GM23338 (cell line): Measurements from ENCODE around the gene GLTP. TPM values are rescaled to one million over a fixed set of nuclear protein-coding genes. Genes with fewer than 3 reads are reported as not detected.

Source experiments
- ATAC-seq: fragments of 200-7000 bp; cut with Tn5 transposase; 3 replicates; pipeline ENCODE4 v1.9.1; 2020
- DNase-seq: peaks from one replicate; pipeline ENCODE4 v3.0.0-alpha.2; 2015; ENCODE audit warnings: low spot score
- H2AFZ ChIP-seq: fragments of 200-600 bp; sonication (generic); 2 replicates; pipeline ENCODE4 v1.8.0; 2016; ENCODE audit warnings: antibody characterized with exemption, mild to moderate bottlenecking, moderate library complexity
- H3F3A ChIP-seq: fragments of 200-600 bp; sonication (generic); replicated peaks from 2 replicates; pipeline ENCODE4 v1.8.0; 2017; ENCODE audit warnings: antibody characterized with exemption, mixed run types, low read depth
- H3K27ac ChIP-seq: fragments of 200-600 bp; sonication (generic); 2 replicates; pipeline ENCODE4 v1.6.1; 2016; ENCODE audit warnings: low read depth
- H3K27me3 ChIP-seq: fragments of 200-600 bp; sonication (generic); 2 replicates; pipeline ENCODE4 v1.8.0; 2016; ENCODE audit warnings: mild to moderate bottlenecking, mixed run types, moderate library complexity; ENCODE audit not compliant: insufficient read depth
- H3K36me3 ChIP-seq: fragments of 200-600 bp; sonication (generic); 2 replicates; pipeline ENCODE4 v1.8.0; 2016; ENCODE audit warnings: mild to moderate bottlenecking; ENCODE audit not compliant: insufficient read depth
- H3K4me1 ChIP-seq: fragments of 200-600 bp; sonication (generic); 2 replicates; pipeline ENCODE4 v1.8.0; 2016; ENCODE audit warnings: mild to moderate bottlenecking, moderate library complexity; ENCODE audit not compliant: insufficient read depth
- H3K4me2 ChIP-seq: fragments of 200-600 bp; sonication (generic); 2 replicates; pipeline ENCODE4 v1.7.1; 2017; ENCODE audit warnings: mixed run types
- H3K4me3 ChIP-seq: fragments of 200-600 bp; sonication (generic); 2 replicates; pipeline ENCODE4 v1.6.1; 2016; ENCODE audit warnings: mixed run types
- H3K79me2 ChIP-seq: fragments of 200-600 bp; sonication (generic); replicated peaks from 2 replicates; pipeline ENCODE4 v1.8.0; 2017; ENCODE audit warnings: mild to moderate bottlenecking; ENCODE audit not compliant: insufficient read depth
- H3K9me2 ChIP-seq: fragments of 200-600 bp; sonication (generic); 2 replicates; pipeline ENCODE4 v1.8.0; 2017; ENCODE audit not compliant: insufficient read depth
- H4K20me1 ChIP-seq: fragments of 200-600 bp; sonication (generic); replicated peaks from 2 replicates; pipeline ENCODE4 v1.8.0; 2017; ENCODE audit warnings: mild to moderate bottlenecking; ENCODE audit not compliant: insufficient read depth
- H3K27ac Mint-ChIP-seq: 2 replicates; pipeline ENCODE4 v1.8.0; 2020; ENCODE audit warnings: inconsistent platforms, mild to moderate bottlenecking, moderate library complexity, mixed read lengths
- H3K27me3 Mint-ChIP-seq: 3 replicates; pipeline ENCODE4 v1.8.0; 2022; ENCODE audit warnings: low read depth, mild to moderate bottlenecking, moderate library complexity, mixed read lengths, inconsistent platforms; ENCODE audit not compliant: insufficient read depth, poor library complexity
- H3K36me3 Mint-ChIP-seq: 3 replicates; pipeline ENCODE4 v1.8.0; 2021; ENCODE audit warnings: low read depth, mild to moderate bottlenecking, inconsistent platforms, moderate library complexity, mixed read lengths
- H3K4me1 Mint-ChIP-seq: 3 replicates; pipeline ENCODE4 v1.8.0; 2020; ENCODE audit warnings: mild to moderate bottlenecking, inconsistent platforms, mixed read lengths
- H3K4me3 Mint-ChIP-seq: 3 replicates; pipeline ENCODE4 v1.8.0; 2021; ENCODE audit warnings: moderate library complexity, mild to moderate bottlenecking, inconsistent platforms, mixed read lengths
- H3K9me3 Mint-ChIP-seq: 3 replicates; pipeline ENCODE4 v1.8.0; 2020; ENCODE audit warnings: moderate library complexity, mild to moderate bottlenecking, inconsistent platforms, mixed read lengths
- CREB1 ChIP-seq: fragments of 250-450 bp; sonication (Bioruptor Pico); IDR thresholded peaks from 2 replicates; pipeline ENCODE4 v1.5.0; 2020; ENCODE audit warnings: low read depth, mild to moderate bottlenecking, moderate library complexity
- JUNB ChIP-seq: IDR thresholded peaks from one replicate; pipeline ENCODE4 v1.6.1; 2016; ENCODE audit warnings: antibody characterized with exemption; ENCODE audit not compliant: unreplicated experiment
- POLR2AphosphoS5 ChIP-seq: IDR thresholded peaks from 2 replicates; pipeline ENCODE4 v1.6.1; 2016; ENCODE audit warnings: antibody characterized with exemption, low read depth
- STAT1 ChIP-seq: IDR thresholded peaks from one replicate; pipeline ENCODE4 v1.6.1; 2016; ENCODE audit warnings: antibody characterized with exemption; ENCODE audit not compliant: unreplicated experiment
- ZNF462 ChIP-seq: fragments of 250-450 bp; sonication (Bioruptor Pico); IDR thresholded peaks from 2 replicates; pipeline ENCODE4 v1.5.0; 2020; ENCODE audit warnings: mild to moderate bottlenecking, moderate library complexity
- polyA plus RNA-seq: library from polyadenylated mRNA; unstranded; fragments of >200 nt; fragmentation: Nextera tagmentation; extraction: Ambion mirVana; gene quantifications from 2 replicates; pipeline ENCODE4 v1.2.1, GENCODE V29; 2016
- total RNA-seq: library from RNA; depleted of rRNA; stranded (reverse); fragments of >200 nt; shearing (Covaris generic); gene quantifications from 2 replicates; pipeline ENCODE4 v1.2.3, GENCODE V29; 2014
- TF ChIP-seq, protein P1 (sequence below): IDR thresholded peaks from 2 replicates; pipeline ENCODE4 v1.6.1; 2016; ENCODE audit warnings: antibody characterized with exemption
- TF ChIP-seq, protein P2 (sequence below), 2 experiments: fragments of 200-600 bp in 1 of 2; sonication (generic) in 1 of 2; conservative IDR thresholded peaks; 2 replicates each; pipeline versions ENCODE4 v1.5.1 to v1.6.1; 2016 to 2017; ENCODE audit warnings: antibody characterized with exemption in 2 of 2, low read depth in 2 of 2, mild to moderate bottlenecking in 2 of 2, moderate library complexity in 1 of 2

GLTP gene
- total and polyA plus RNA-seq, 2 experiments from 2014 or later = 26.5 to 30.2 TPM

- TF ChIP-seq, protein P1, sequence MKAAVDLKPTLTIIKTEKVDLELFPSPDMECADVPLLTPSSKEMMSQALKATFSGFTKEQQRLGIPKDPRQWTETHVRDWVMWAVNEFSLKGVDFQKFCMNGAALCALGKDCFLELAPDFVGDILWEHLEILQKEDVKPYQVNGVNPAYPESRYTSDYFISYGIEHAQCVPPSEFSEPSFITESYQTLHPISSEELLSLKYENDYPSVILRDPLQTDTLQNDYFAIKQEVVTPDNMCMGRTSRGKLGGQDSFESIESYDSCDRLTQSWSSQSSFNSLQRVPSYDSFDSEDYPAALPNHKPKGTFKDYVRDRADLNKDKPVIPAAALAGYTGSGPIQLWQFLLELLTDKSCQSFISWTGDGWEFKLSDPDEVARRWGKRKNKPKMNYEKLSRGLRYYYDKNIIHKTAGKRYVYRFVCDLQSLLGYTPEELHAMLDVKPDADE = no peak
- TF ChIP-seq POLR2AphosphoS5 = no peak
- TF ChIP-seq CREB1 (CRISPR knock-in tag) = no peak
- no peak for TF ChIP-seq STAT1
- TF ChIP-seq, protein P2, sequence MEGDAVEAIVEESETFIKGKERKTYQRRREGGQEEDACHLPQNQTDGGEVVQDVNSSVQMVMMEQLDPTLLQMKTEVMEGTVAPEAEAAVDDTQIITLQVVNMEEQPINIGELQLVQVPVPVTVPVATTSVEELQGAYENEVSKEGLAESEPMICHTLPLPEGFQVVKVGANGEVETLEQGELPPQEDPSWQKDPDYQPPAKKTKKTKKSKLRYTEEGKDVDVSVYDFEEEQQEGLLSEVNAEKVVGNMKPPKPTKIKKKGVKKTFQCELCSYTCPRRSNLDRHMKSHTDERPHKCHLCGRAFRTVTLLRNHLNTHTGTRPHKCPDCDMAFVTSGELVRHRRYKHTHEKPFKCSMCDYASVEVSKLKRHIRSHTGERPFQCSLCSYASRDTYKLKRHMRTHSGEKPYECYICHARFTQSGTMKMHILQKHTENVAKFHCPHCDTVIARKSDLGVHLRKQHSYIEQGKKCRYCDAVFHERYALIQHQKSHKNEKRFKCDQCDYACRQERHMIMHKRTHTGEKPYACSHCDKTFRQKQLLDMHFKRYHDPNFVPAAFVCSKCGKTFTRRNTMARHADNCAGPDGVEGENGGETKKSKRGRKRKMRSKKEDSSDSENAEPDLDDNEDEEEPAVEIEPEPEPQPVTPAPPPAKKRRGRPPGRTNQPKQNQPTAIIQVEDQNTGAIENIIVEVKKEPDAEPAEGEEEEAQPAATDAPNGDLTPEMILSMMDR (conservative IDR thresholded peaks at IDR 0.05; ENCODE audit: low read depth in 2 of 2) = no peak
Observed at GRCh38 chr12:109840305-109841074, 39.9 kb downstream of the GLTP start (continued).

DNA sequence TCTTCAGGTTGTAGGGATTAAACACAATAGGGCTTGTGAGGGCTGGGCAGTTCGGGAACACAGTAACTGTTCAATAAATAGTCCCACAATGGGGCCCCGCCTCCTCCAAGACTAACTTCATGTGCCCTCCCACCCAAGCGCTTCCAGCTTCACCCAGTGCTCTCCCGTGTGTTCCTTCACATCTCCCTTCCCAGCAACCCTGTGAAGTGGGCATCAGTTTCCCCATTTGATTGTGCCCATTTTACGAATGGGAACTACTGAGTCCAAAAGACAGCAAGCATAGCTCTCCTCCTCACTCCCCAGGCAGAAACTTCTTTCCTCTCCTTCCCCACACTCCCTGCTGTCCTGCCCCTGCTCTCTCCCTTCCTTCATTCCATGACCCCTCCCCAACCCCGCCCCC lies 40.9 kb downstream of the GLTP start:
- no peak overlapping the region for H3K4me2 ChIP-seq
- H3K4me3 ChIP-seq = no peak overlapping the region
- no peaks in the 10 kb centered on the region for H3K79me2 ChIP-seq
- H3K27me3 Mint-ChIP-seq = peaks cover 23% of the 10 kb centered on the region
- no peak overlapping the region for H3K27ac ChIP-seq
- no peaks in the 10 kb centered on the region for H3K36me3 ChIP-seq
- no peak overlapping the region for H3K4me3 Mint-ChIP-seq
- H3K36me3 Mint-ChIP-seq = no peaks in the 10 kb centered on the region
- H3K9me2 ChIP-seq = no peaks in the 10 kb centered on the region
- no peaks in the 10 kb centered on the region; the same call in 2 of the 3 replicates for H3K9me3 Mint-ChIP-seq
- H3K27ac Mint-ChIP-seq = no peak overlapping the region
- TF ChIP-seq, protein P1 = no peak
- H4K20me1 ChIP-seq = no peaks in the 10 kb centered on the region
- H3K4me1 ChIP-seq = no peaks in the 10 kb centered on the region; the same call in 1 of the 2 replicates
- DNase-seq (no peak), ATAC-seq (no peak)
- peaks cover 13% of the 10 kb centered on the region for H3K4me1 Mint-ChIP-seq
- no peak overlapping the region for H2AFZ ChIP-seq
- H3K27me3 ChIP-seq = no peaks in the 10 kb centered on the region
- no peaks in the 10 kb centered on the region for H3F3A ChIP-seq

DNA sequence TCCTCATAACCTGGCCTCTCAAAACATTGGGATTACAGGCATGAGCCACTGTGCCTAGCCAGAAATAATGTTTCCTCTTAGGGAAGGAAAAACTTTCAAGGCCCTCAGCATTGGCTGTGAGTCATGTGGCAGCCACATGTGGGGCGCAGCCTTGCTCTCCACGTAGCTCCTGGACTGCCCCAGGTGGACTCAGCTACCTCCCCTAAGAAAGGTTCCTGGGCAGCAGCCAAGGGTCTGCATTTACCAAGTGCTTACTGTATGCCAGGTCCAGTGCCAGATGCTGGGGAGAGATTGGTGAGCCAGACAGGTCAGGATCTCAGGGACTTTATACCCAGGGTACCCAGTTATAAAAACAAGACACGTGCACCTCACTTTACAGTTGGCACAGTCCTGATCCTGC lies 43.4 kb downstream of the GLTP start:
- Histone ChIP-seq H2AFZ (no peak overlapping the region), H3K27me3 (no peaks in the 10 kb centered on the region), H3K36me3 (no peaks in the 10 kb centered on the region), H3K4me1 (no peaks in the 10 kb centered on the region; the same call in 1 of the 2 replicates), H3K27ac (no peak overlapping the region), H3K4me3 (no peak overlapping the region), H3K9me2 (no peaks in the 10 kb centered on the region), H3F3A (no peaks in the 10 kb centered on the region), H4K20me1 (no peaks in the 10 kb centered on the region), H3K4me2 (no peak overlapping the region), H3K79me2 (no peaks in the 10 kb centered on the region)
- H3K36me3 Mint-ChIP-seq = no peaks in the 10 kb centered on the region
- H3K4me1 Mint-ChIP-seq = peaks cover 13% of the 10 kb centered on the region
- H3K4me3 Mint-ChIP-seq = no peak overlapping the region
- H3K9me3 Mint-ChIP-seq = no peaks in the 10 kb centered on the region; the same call in 2 of the 3 replicates
- H3K27me3 Mint-ChIP-seq = peaks cover 21% of the 10 kb centered on the region
- ATAC-seq (no peak), DNase-seq (no peak)
- no peak overlapping the region for H3K27ac Mint-ChIP-seq
- no peak for TF ChIP-seq JUNB
- TF ChIP-seq STAT1 = no peak
- TF ChIP-seq ZNF462 (CRISPR knock-in tag) = no peak
